ENCODE data around the gene FUNDC1.
"Not testable (repeated sequence)": the region's sequence is repeated elsewhere in the genome, so short reads cannot be mapped to it uniquely, and the experiment has no call there.

The FUNDC1 gene

GRCh38 chrX:44542567-44543325, at the start of gene FUNDC1:
FUNDC1 (minus strand) TSS chrX:44542859; CDS start chrX:44542832, 27 bp downstream.
- DNase-seq, result peak; percentile 94

GRCh38 chrX:44585866-44586265, 43.2 kb upstream of the FUNDC1 start:
- no peak for DNase-seq

GRCh38 chrX:44580466-44580865, 37.8 kb upstream of the FUNDC1 start:
- no peak for DNase-seq

GRCh38 chrX:44572340-44572938, 29.8 kb upstream of the FUNDC1 start:
- DNase-seq, result no peak

- no peak for DNase-seq
Measured at GRCh38 chrX:44570522-44570921, 27.9 kb upstream of the FUNDC1 start.

GRCh38 chrX:44569122-44569521, 26.5 kb upstream of the FUNDC1 start:
- DNase-seq, result no peak

- no peak for DNase-seq
Measured at GRCh38 chrX:44568196-44568595, 25.5 kb upstream of the FUNDC1 start.

- not testable (repeated sequence) for DNase-seq
Measured at GRCh38 chrX:44561896-44562295, 19.2 kb upstream of the FUNDC1 start.

- no peak for DNase-seq
Measured at GRCh38 chrX:44550563-44550962, 7.9 kb upstream of the FUNDC1 start.

GRCh38 chrX:44545454-44545853, 2.8 kb upstream of the FUNDC1 start:
- DNase-seq, result not testable (repeated sequence)

- no peak for DNase-seq
Measured at GRCh38 chrX:44544036-44544435, 1.4 kb upstream of the FUNDC1 start.

GRCh38 chrX:44536198-44536597, 6.5 kb downstream of the FUNDC1 start:
- no peak for DNase-seq

GRCh38 chrX:44529310-44529709, 13.3 kb downstream of the FUNDC1 start:
- no peak for DNase-seq

GRCh38 chrX:44514272-44514671, 28.4 kb downstream of the FUNDC1 start:
- DNase-seq, result no peak

GRCh38 chrX:44507292-44507691, 35.4 kb downstream of the FUNDC1 start:
- no peak for DNase-seq

- DNase-seq, result no peak
Measured at GRCh38 chrX:44506678-44507077, 36.0 kb downstream of the FUNDC1 start.

- no peak for DNase-seq
Measured at GRCh38 chrX:44503560-44503959, 39.1 kb downstream of the FUNDC1 start.

GRCh38 chrX:44495091-44495490, 47.6 kb downstream of the FUNDC1 start:
- DNase-seq, result no peak

GRCh38 chrX:44494357-44494756, 48.3 kb downstream of the FUNDC1 start:
- no peak for DNase-seq

GRCh38 chrX:44489515-44489914, 53.1 kb downstream of the FUNDC1 start:
- DNase-seq, result no peak

GRCh38 chrX:44484607-44485146, 58.0 kb downstream of the FUNDC1 start:
- DNase-seq, result no peak

GRCh38 chrX:44483965-44484606, 58.6 kb downstream of the FUNDC1 start:
- no peak for DNase-seq

- DNase-seq, result no peak
Measured at GRCh38 chrX:44482575-44482974, 60.1 kb downstream of the FUNDC1 start.

- DNase-seq, result no peak
Measured at GRCh38 chrX:44480591-44480990, 62.1 kb downstream of the FUNDC1 start.

Measured in right forelimb (tissue), 1 donor.